Left ventricle myocardium inferior (tissue), 1 donor: Measurements from ENCODE around the gene NDUFS8. TPM values are rescaled to one million over a fixed set of nuclear protein-coding genes. Genes with fewer than 3 reads are reported as not detected.
A peak's percentile ranks its signal among the peaks of the same experiment; 100 is the strongest.
"Not testable (repeated sequence)": the region's sequence is repeated elsewhere in the genome, so short reads cannot be mapped to it uniquely, and the experiment has no call there.

Source experiments
- DNase-seq: peaks from one replicate; pipeline ENCODE4 v3.0.0-alpha.2; 2020
- H3K27ac ChIP-seq: fragments of 200-600 bp; replicated peaks from 2 replicates; pipeline ENCODE4 v1.8.0; 2021
- H3K27me3 ChIP-seq: fragments of 200-600 bp; 2 replicates; pipeline ENCODE4 v1.8.0; 2021; ENCODE audit warnings: low read depth
- H3K36me3 ChIP-seq: fragments of 200-600 bp; 2 replicates; pipeline ENCODE4 v1.8.0; 2021
- H3K4me1 ChIP-seq: fragments of 200-600 bp; 2 replicates; pipeline ENCODE4 v1.8.0; 2021
- H3K4me3 ChIP-seq: fragments of 200-600 bp; 2 replicates; pipeline ENCODE4 v1.8.0; 2021; ENCODE audit warnings: mild to moderate bottlenecking, moderate library complexity
- H3K9me3 ChIP-seq: fragments of 200-600 bp; replicated peaks from 2 replicates; pipeline ENCODE4 v1.8.0; 2021
- intact Hi-C: fragments of 100-400 bp; cut with micrococcal nuclease; formaldehyde crosslinking; loops from one replicate; pipeline ENCODE4 v1.11.0; 2022
- total RNA-seq: library from RNA; stranded (reverse); fragmentation: NEBNext Ultra II Directional; extraction: Animal tissue kit (Norgen Biotek cat#: 25700); gene quantifications from one replicate; pipeline ENCODE4 v1.2.1, GENCODE V29; 2021
- TF ChIP-seq, protein P1 (sequence below): fragments of 200-600 bp; IDR thresholded peaks from 2 replicates; pipeline ENCODE4 v1.8.0; 2021; ENCODE audit warnings: antibody characterized with exemption, mild to moderate bottlenecking, borderline replicate concordance
- donor health status: DM: no; HTN: yes; CAD: no; lungs with severe emphysema.

The NDUFS8 gene
- total RNA-seq, 1 donor from 2014 or later, result 436 TPM

DNA sequence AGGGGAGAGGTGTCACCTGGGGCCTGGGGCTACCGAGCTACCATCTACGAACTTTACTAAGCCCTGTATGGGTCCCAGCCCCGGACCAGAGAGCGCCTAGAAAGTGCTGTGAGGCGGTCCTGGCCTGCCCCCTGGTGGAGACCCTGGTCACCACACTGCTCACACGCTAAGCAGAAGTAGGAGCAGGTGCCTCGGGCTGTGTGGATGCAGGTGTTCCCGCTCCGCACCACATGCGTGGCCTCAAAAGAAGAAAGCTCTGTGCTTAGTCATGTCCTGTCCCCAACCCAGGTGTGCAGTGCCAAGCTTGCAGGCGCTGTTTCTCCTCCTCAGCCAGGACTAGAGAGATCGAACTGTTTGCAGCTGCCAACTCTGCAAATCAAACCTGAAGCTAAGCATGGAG lies 36.7 kb upstream of the NDUFS8 start:
- DNase-seq, H3K36me3 ChIP-seq, H3K27ac ChIP-seq, H3K4me3 ChIP-seq, H3K9me3 ChIP-seq, intact Hi-C loops: not testable (repeated sequence)
- TF ChIP-seq, protein P1, sequence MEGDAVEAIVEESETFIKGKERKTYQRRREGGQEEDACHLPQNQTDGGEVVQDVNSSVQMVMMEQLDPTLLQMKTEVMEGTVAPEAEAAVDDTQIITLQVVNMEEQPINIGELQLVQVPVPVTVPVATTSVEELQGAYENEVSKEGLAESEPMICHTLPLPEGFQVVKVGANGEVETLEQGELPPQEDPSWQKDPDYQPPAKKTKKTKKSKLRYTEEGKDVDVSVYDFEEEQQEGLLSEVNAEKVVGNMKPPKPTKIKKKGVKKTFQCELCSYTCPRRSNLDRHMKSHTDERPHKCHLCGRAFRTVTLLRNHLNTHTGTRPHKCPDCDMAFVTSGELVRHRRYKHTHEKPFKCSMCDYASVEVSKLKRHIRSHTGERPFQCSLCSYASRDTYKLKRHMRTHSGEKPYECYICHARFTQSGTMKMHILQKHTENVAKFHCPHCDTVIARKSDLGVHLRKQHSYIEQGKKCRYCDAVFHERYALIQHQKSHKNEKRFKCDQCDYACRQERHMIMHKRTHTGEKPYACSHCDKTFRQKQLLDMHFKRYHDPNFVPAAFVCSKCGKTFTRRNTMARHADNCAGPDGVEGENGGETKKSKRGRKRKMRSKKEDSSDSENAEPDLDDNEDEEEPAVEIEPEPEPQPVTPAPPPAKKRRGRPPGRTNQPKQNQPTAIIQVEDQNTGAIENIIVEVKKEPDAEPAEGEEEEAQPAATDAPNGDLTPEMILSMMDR, result peak; percentile 65
- peaks cover 11% of the 10 kb centered on the region for H3K4me1 ChIP-seq
- peaks cover 25% of the 10 kb centered on the region for H3K27me3 ChIP-seq

DNA sequence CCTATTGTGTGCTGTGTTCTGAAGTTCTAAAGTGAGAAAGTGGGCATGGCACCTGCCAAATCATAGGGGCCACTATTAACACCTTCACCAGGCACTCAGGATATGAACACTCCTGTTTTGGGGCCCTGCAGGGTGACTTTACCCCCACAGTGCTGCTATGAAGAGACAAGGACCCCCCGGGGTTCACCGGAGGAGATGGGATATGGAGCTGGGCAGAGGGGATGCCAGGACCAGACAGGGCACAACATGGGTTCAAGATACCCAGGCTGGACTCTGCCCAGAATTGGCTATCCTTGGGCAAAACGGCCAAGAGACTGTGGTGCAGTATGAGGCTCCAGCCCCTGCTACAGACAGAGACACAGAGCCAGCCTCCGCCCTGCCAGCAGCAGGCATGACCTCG lies 36.1 kb upstream of the NDUFS8 start:
- H3K27ac ChIP-seq, H3K9me3 ChIP-seq, H3K4me3 ChIP-seq, intact Hi-C loops, H3K36me3 ChIP-seq, DNase-seq: not testable (repeated sequence)
- H3K4me1 ChIP-seq, result peaks cover 11% of the 10 kb centered on the region
- H3K27me3 ChIP-seq, result peaks cover 25% of the 10 kb centered on the region

DNA sequence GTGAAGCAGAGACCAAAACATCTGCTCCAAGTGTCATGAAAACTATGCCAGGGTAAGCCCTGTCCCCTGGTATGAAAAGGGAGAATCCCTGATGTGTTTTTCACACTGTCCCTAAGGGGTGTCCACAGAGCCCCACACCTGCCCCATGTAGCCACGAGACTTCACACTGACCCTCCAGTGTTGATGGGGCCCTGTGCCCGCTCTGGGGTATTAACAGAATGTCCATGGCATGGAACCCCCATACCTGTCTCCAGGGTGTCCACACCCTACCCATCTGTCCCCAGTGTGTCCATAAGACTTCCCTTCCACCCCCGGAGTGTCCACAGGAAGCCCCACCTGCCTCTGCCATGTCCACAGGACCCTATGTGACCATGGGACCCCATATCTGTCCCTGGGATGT lies 35.4 kb upstream of the NDUFS8 start:
- DNase-seq, H3K36me3 ChIP-seq, H3K9me3 ChIP-seq, intact Hi-C loops, H3K27ac ChIP-seq, H3K4me3 ChIP-seq: not testable (repeated sequence)
- Histone ChIP-seq H3K4me1 (peaks cover 11% of the 10 kb centered on the region), H3K27me3 (peaks cover 25% of the 10 kb centered on the region)

DNA sequence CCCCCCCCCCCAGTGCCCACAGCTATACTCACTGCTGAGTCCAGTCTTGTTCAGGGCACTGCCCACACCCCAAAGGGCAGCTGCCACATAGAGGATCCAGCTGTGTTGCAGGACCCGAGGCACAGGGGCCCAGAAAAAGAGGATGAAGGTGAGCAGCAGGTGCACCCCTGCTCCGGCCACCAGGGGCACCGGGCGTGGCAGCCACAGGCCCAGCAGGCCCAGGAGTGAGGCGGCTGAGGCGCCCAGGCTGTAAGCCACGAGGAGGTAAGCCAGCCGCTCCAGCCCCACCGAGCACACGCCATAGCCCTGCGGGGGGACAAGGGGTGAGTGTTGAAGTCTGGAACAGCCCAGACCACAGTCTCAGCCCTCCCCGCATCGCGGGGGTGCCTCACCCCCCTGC lies 34.9 kb upstream of the NDUFS8 start:
- H3K27ac ChIP-seq, H3K4me3 ChIP-seq, intact Hi-C loops, DNase-seq, H3K9me3 ChIP-seq, H3K36me3 ChIP-seq: not testable (repeated sequence)
- H3K27me3 ChIP-seq, result peaks cover 24% of the 10 kb centered on the region
- peaks cover 11% of the 10 kb centered on the region for H3K4me1 ChIP-seq

DNA sequence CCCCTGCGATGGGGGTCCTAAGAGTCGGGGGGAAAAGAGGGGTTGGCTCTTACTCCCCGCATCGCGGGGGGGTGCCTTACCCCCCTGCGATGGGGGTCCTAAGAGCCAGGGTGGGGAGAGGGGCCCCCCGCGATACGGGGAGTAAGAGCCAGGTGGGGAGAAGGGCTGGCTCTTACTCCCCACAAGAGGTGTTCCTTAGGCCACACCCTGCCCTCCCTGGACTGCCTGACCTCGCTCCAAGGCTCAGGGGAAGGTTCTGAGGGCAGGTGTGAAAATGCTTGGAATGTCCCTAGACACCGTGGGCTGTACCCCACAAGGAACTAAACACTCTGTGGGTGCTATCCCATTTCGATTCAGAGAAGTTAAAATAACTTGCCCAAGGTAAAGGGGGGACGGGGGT lies 34.4 kb upstream of the NDUFS8 start:
- H3K27ac ChIP-seq, result no peak overlapping the region
- H3K9me3 ChIP-seq, result no peaks in the 10 kb centered on the region
- DNase-seq, result no peak
- H3K36me3 ChIP-seq, result no peaks in the 10 kb centered on the region
- no peak overlapping the region for H3K4me3 ChIP-seq
- peaks cover 20% of the 10 kb centered on the region for H3K27me3 ChIP-seq
- TF ChIP-seq, protein P1, result no peak
- H3K4me1 ChIP-seq, result peaks cover 8% of the 10 kb centered on the region
- intact Hi-C loops, result no loop called here

DNA sequence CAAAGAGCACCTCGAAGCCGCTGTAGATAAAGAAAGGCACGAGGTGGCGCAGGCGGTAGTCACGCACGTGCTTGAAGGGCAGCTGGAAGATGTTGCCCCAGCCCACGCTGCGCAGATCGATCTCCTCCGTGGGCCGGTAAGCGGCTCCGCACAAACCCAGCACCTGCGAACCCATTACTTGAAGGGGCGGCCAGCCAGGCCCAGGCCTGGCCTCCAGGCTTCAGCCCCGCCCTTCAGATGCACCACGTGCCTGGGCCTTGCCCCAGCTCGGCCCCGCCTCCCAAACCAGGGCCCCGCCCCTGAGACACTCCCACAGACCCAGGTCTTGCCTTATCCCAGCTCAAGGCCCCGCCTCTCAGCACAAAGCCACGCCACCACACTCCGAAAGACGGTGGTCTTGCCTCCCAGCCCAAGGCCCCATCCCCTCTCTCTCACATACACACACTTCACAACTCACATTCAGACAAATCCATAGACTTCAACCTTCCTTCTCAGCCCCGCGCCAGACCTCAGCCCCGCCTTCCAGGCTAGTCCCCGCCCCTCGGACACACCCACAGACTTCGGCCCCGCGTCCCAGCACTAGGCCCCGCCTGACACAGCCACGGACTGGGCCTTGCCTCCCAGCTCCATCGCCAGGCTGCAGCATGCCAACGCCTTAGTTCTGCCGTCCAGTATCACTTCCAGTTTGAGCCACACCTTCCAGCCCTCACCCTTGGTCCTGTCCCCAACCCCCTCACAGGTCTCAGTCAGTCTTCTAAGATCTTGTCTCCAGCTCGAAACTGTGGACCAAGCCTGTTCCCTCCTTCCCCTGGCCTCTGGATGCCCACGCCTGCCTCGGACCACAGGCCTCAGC lies 33.6 kb upstream of the NDUFS8 start:
- TF ChIP-seq, protein P1, result no peak
- intact Hi-C loops, result no loop called here
- Histone ChIP-seq H3K9me3 (no peaks in the 10 kb centered on the region), H3K36me3 (no peaks in the 10 kb centered on the region), H3K4me3 (no peak overlapping the region), H3K4me1 (peaks cover under 1% of the 10 kb centered on the region), H3K27ac (no peak overlapping the region), H3K27me3 (peaks cover 12% of the 10 kb centered on the region)
- DNase-seq, result peak; percentile 58

DNA sequence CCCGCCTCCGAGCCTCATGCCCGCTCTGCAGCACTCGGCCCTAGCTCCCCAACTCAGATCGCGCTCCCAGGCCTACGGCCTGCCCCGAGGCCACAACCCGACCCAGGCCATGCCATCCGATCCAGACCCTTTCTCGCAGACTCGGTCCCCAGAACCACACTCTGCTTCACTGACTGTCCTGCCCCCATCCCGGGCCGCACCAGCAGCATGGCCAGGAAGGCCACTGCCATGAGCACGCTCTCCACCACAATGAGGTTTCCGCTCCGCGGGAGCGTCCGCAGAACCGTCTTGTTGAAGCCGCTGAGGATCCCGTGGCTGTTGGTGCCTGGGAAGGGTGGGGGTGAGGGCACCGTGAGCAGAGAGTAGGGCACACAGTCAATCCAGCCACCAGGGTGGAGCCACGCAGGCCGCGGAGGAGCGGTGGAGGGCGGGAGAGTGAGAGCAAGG lies 33.0 kb upstream of the NDUFS8 start:
- Histone ChIP-seq H3K4me1 (no peaks in the 10 kb centered on the region), H3K9me3 (no peaks in the 10 kb centered on the region), H3K36me3 (no peaks in the 10 kb centered on the region), H3K27ac (no peak overlapping the region), H3K27me3 (peaks cover 11% of the 10 kb centered on the region), H3K4me3 (no peak overlapping the region)
- DNase-seq, result no peak
- TF ChIP-seq, protein P1, result no peak
- intact Hi-C loops, result no loop called here
